PC-9 (cell line): Measurements from ENCODE around the gene CSF1R. TPM values are rescaled to one million over a fixed set of nuclear protein-coding genes. Genes with fewer than 3 reads are reported as not detected.

ENCODE experiments used
- BruUV-seq: library from RNA; stranded (reverse); fragments of 400-500 nt; replicated peaks from 2 replicates; lab custom pipeline; 2021; lab: Mats Ljungman, UMichigan
- CTCF ChIA-PET: fragments of 300-600 bp; sonication (Branson Sonifier 250); formaldehyde crosslinking; loops from one replicate; lab custom pipeline; 2022; ENCODE audit warnings: antibody characterized with exemption; lab: Charles Lee
- POLR2A ChIA-PET: fragments of 300-600 bp; sonication (Branson Sonifier 250); formaldehyde crosslinking; loops from one replicate; lab custom pipeline; 2022; ENCODE audit warnings: antibody characterized with exemption; ENCODE audit not compliant: unreplicated experiment; lab: Charles Lee
- DNase-seq, 2 experiments: peaks; one replicate each; pipeline versions ENCODE4 v3.0.0 to v3.0.0-alpha.2; 2015 to 2022; ENCODE audit warnings: mixed read lengths in 1 of 2
- H2AFZ ChIP-seq: fragments of 200-600 bp; sonication (generic); 2 replicates; pipeline ENCODE4 v1.8.1; 2017; ENCODE audit warnings: antibody characterized with exemption
- H3F3A ChIP-seq: fragments of 200-600 bp; sonication (generic); 2 replicates; pipeline ENCODE4 v1.8.1; 2017; ENCODE audit warnings: antibody characterized with exemption, mild to moderate bottlenecking, low read depth; ENCODE audit not compliant: insufficient read depth
- H3K27ac ChIP-seq: fragments of 200-600 bp; sonication (generic); 2 replicates; pipeline ENCODE4 v1.6.1; 2016; ENCODE audit warnings: mixed run types
- H3K27me3 ChIP-seq: fragments of 200-600 bp; sonication (generic); 2 replicates; pipeline ENCODE4 v1.6.1; 2016; ENCODE audit warnings: low read depth, mixed run types; ENCODE audit not compliant: insufficient read depth
- H3K36me3 ChIP-seq: fragments of 200-600 bp; sonication (generic); 2 replicates; pipeline ENCODE4 v1.6.1; 2016; ENCODE audit warnings: low read depth, mixed run types
- H3K4me1 ChIP-seq: fragments of 200-600 bp; sonication (generic); replicated peaks from 2 replicates; pipeline ENCODE4 v1.6.1; 2016; ENCODE audit warnings: mixed run types; ENCODE audit not compliant: insufficient read depth
- H3K4me2 ChIP-seq: fragments of 200-600 bp; sonication (generic); 2 replicates; pipeline ENCODE4 v1.6.1; 2017; ENCODE audit warnings: mixed run types
- H3K4me3 ChIP-seq: fragments of 200-600 bp; sonication (generic); 2 replicates; pipeline ENCODE4 v1.6.1; 2016; ENCODE audit warnings: mixed run types
- H3K79me2 ChIP-seq: fragments of 200-600 bp; sonication (generic); 2 replicates; pipeline ENCODE4 v1.6.1; 2017; ENCODE audit warnings: low read depth, mixed run types
- H3K9me2 ChIP-seq: fragments of 200-600 bp; sonication (generic); 2 replicates; pipeline ENCODE4 v1.8.1; 2017; ENCODE audit warnings: mild to moderate bottlenecking; ENCODE audit not compliant: insufficient read depth
- H3K9me3 ChIP-seq: fragments of 200-600 bp; sonication (generic); 2 replicates; pipeline ENCODE4 v1.8.1; 2016; ENCODE audit warnings: low read depth; ENCODE audit not compliant: insufficient read depth
- H4K20me1 ChIP-seq: fragments of 200-600 bp; sonication (generic); 2 replicates; pipeline ENCODE4 v1.8.1; 2017; ENCODE audit not compliant: insufficient read depth
- CTCF ChIP-seq: fragments of 200-600 bp; sonication (generic); conservative IDR thresholded peaks from 2 replicates; pipeline ENCODE4 v1.6.1; 2017; ENCODE audit warnings: mixed run types, antibody characterized with exemption, mild to moderate bottlenecking, moderate library complexity
- EZH2 ChIP-seq: fragments of 200-600 bp; sonication (generic); IDR thresholded peaks from 2 replicates; pipeline ENCODE4 v1.8.0; 2017; ENCODE audit warnings: antibody characterized with exemption, low read depth
- intact Hi-C: fragments of 100-400 bp; cut with micrococcal nuclease; formaldehyde crosslinking; loops from one replicate; pipeline ENCODE4 v1.10.0; 2022; ENCODE audit not compliant: unreplicated experiment
- total RNA-seq: library from RNA; stranded (reverse); gene quantifications from 2 replicates; pipeline ENCODE4 v1.2.3, GENCODE V29; 2021

Gene CSF1R
- total RNA-seq, 1 experiment from 2014 or later = 0.72 TPM

GRCh38 chr5:150055326-150056074, 30.9 kb downstream of the CSF1R start:
- Histone ChIP-seq H3F3A (no peaks in the 10 kb centered on the region), H2AFZ (no peak overlapping the region), H3K9me3 (no peaks in the 10 kb centered on the region), H3K27ac (no peak overlapping the region), H4K20me1 (no peaks in the 10 kb centered on the region), H3K4me2 (no peak overlapping the region), H3K79me2 (no peaks in the 10 kb centered on the region), H3K36me3 (peaks cover 15% of the 10 kb centered on the region; the same call in 1 of the 2 replicates), H3K9me2 (no peaks in the 10 kb centered on the region), H3K4me3 (no peak overlapping the region), H3K27me3 (no peaks in the 10 kb centered on the region), H3K4me1 (peaks cover under 1% of the 10 kb centered on the region; the same call in 1 of the 2 replicates)
- no TSS peak for BruUV-seq
- intact Hi-C loops = no loop called here
- ChIA-PET POLR2A (no interaction called here), CTCF (no interaction called here)
- TF ChIP-seq CTCF (no peak), EZH2 (no peak)
- no peak for DNase-seq

- no peak for DNase-seq
- Histone ChIP-seq H3K79me2 (no peaks in the 10 kb centered on the region), H3K9me3 (no peaks in the 10 kb centered on the region), H3K4me3 (no peak overlapping the region), H3K4me1 (peaks cover 9% of the 10 kb centered on the region), H3K4me2 (no peak overlapping the region), H3K9me2 (no peaks in the 10 kb centered on the region), H3K36me3 (peaks cover 19% of the 10 kb centered on the region; the same call in 1 of the 2 replicates), H3K27me3 (no peaks in the 10 kb centered on the region), H3F3A (no peaks in the 10 kb centered on the region), H4K20me1 (no peaks in the 10 kb centered on the region), H3K27ac (no peak overlapping the region), H2AFZ (no peak overlapping the region)
- CTCF ChIA-PET = no interaction called here
- BruUV-seq = no TSS peak
- POLR2A ChIA-PET = no interaction called here
- intact Hi-C loops = loop anchor here (5.0 kb wide), 2 partner anchors 58 to 78 kb away; no protein-coding TSS in a partner anchor
- no peak for TF ChIP-seq EZH2
- TF ChIP-seq CTCF = no peak
Measured at GRCh38 chr5:150054569-150054968, 31.8 kb downstream of the CSF1R start.

GRCh38 chr5:150053713-150054392, 32.5 kb downstream of the CSF1R start:
- no peak overlapping the region for H2AFZ ChIP-seq
- H3K4me2 ChIP-seq = no peak overlapping the region
- BruUV-seq = no TSS peak
- H3F3A ChIP-seq = 0 out of 2 replicates have a peak, but pooled peaks cover 3% of the 10 kb centered on the region
- peaks cover 22% of the 10 kb centered on the region; the same call in 1 of the 2 replicates for H3K36me3 ChIP-seq
- no peak overlapping the region for H3K4me3 ChIP-seq
- ChIA-PET POLR2A (interaction anchor here (0.6 kb wide), 1 partner anchor 32 kb away, joined by 4 read pairs; no protein-coding TSS in a partner anchor), CTCF (no interaction called here)
- no peaks in the 10 kb centered on the region for H4K20me1 ChIP-seq
- no peak for TF ChIP-seq EZH2
- no peak for TF ChIP-seq CTCF
- DNase-seq = no peak
- H3K9me3 ChIP-seq = no peaks in the 10 kb centered on the region
- no peaks in the 10 kb centered on the region for H3K79me2 ChIP-seq
- intact Hi-C loops = loop anchor here (5.0 kb wide), 2 partner anchors 58 to 78 kb away; no protein-coding TSS in a partner anchor
- no peak overlapping the region for H3K27ac ChIP-seq
- H3K4me1 ChIP-seq = peaks cover 12% of the 10 kb centered on the region
- H3K27me3 ChIP-seq = no peaks in the 10 kb centered on the region
- H3K9me2 ChIP-seq = no peaks in the 10 kb centered on the region
